Endothelial cell (in vitro differentiated cells): Measurements from ENCODE around the gene NUMA1. TPM values are rescaled to one million over a fixed set of nuclear protein-coding genes. Genes with fewer than 3 reads are reported as not detected.

Experiments
- DNase-seq: peaks from one replicate; pipeline ENCODE4 v3.0.0; 2021; ENCODE audit warnings: low spot score
- H3K27ac Mint-ChIP-seq: one replicate; pipeline ENCODE4 v1.8.0; 2021; ENCODE audit warnings: mixed read lengths, inconsistent platforms; ENCODE audit not compliant: unreplicated experiment
- H3K27me3 Mint-ChIP-seq: one replicate; pipeline ENCODE4 v1.8.0; 2021; ENCODE audit warnings: mild to moderate bottlenecking, moderate library complexity, mixed read lengths, inconsistent platforms; ENCODE audit not compliant: unreplicated experiment
- H3K36me3 Mint-ChIP-seq: one replicate; pipeline ENCODE4 v1.8.0; 2021; ENCODE audit warnings: mild to moderate bottlenecking, low read depth, mixed read lengths, inconsistent platforms; ENCODE audit not compliant: unreplicated experiment
- H3K4me1 Mint-ChIP-seq: one replicate; pipeline ENCODE4 v1.8.0; 2021; ENCODE audit warnings: mild to moderate bottlenecking, mixed read lengths, inconsistent platforms; ENCODE audit not compliant: unreplicated experiment
- H3K4me3 Mint-ChIP-seq: one replicate; pipeline ENCODE4 v1.8.0; 2021; ENCODE audit warnings: mild to moderate bottlenecking, mixed read lengths, inconsistent platforms; ENCODE audit not compliant: unreplicated experiment
- H3K9me3 Mint-ChIP-seq: one replicate; pipeline ENCODE4 v1.8.0; 2021; ENCODE audit warnings: mixed read lengths, inconsistent platforms; ENCODE audit not compliant: unreplicated experiment
- microRNA-seq: library from miRNA; unstranded; fragments of <30 nt; microRNA quantifications from one replicate; pipeline ENCODE4, GENCODE V29; 2020; ENCODE audit not compliant: unreplicated experiment
- total RNA-seq: library from RNA; stranded (reverse); fragmentation: NEBNext Ultra II Directional; extraction: Animal tissue kit (Norgen Biotek cat#: 25700); gene quantifications from one replicate; pipeline ENCODE4 v1.2.1, GENCODE V29; 2021; ENCODE audit not compliant: unreplicated experiment
- TF ChIP-seq, protein P1 (sequence below): fragments of 200-600 bp; sonication (generic); IDR thresholded peaks from one replicate; pipeline ENCODE4 v1.5.0; 2021; ENCODE audit warnings: antibody characterized with exemption; ENCODE audit not compliant: unreplicated experiment

Gene NUMA1
- total RNA-seq, 1 donor from 2014 or later, result 173 TPM

DNA sequence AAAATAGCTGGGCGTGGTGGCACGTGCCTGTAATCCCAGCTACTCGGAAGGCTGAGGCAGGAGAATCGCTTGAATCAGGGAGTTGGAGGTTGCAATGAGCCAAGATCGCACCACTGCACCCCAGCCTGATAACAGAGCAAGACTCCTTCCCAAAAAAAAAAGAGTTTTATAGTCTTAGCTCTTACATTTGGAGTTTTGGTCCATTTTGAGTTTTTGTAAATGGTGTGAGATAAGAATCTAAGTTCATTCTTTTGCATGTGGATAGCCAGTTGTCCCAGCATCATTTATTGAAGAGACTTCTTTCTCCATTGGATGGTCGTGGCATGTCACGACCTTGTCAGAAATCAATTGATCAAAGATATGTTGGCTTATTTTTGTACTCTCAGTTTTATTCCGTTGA lies 116.9 kb downstream of the NUMA1 start:
- Mint-ChIP-seq H3K27ac (no peak overlapping the region), H3K36me3 (peaks cover 8% of the 10 kb centered on the region), H3K27me3 (no peaks in the 10 kb centered on the region), H3K4me1 (no peaks in the 10 kb centered on the region), H3K4me3 (no peak overlapping the region), H3K9me3 (no peaks in the 10 kb centered on the region)
- no peak for DNase-seq
- TF ChIP-seq, protein P1, sequence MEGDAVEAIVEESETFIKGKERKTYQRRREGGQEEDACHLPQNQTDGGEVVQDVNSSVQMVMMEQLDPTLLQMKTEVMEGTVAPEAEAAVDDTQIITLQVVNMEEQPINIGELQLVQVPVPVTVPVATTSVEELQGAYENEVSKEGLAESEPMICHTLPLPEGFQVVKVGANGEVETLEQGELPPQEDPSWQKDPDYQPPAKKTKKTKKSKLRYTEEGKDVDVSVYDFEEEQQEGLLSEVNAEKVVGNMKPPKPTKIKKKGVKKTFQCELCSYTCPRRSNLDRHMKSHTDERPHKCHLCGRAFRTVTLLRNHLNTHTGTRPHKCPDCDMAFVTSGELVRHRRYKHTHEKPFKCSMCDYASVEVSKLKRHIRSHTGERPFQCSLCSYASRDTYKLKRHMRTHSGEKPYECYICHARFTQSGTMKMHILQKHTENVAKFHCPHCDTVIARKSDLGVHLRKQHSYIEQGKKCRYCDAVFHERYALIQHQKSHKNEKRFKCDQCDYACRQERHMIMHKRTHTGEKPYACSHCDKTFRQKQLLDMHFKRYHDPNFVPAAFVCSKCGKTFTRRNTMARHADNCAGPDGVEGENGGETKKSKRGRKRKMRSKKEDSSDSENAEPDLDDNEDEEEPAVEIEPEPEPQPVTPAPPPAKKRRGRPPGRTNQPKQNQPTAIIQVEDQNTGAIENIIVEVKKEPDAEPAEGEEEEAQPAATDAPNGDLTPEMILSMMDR, result no peak

DNA sequence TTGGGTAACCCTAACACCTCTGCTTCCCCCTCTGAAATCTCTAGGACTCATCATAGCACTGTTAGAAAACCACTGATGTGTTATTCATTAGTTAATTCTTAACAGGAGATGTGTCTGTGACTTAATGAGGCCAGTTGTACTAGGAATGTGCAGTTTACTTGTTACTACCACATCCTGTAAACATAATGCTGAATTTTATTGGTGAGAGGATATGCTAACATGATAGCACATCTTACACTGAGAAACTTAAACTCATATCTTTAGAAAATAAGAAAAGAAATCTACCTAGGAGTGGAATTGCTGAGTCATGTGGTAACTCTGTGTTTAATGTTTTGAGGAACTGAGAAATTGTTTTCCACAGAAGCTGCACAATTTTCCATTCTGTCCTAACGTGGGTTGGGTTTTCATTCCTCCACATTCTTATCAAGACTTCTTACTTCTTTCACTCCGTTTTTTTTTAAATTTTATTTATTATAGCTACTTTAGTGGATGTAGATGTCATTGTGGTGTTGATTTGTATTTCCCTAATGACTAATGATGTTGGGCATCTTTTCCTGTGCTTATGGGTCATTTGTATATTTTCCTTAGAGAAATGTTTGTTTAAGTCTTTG lies 117.8 kb downstream of the NUMA1 start:
- no peaks in the 10 kb centered on the region for H3K9me3 Mint-ChIP-seq

DNA sequence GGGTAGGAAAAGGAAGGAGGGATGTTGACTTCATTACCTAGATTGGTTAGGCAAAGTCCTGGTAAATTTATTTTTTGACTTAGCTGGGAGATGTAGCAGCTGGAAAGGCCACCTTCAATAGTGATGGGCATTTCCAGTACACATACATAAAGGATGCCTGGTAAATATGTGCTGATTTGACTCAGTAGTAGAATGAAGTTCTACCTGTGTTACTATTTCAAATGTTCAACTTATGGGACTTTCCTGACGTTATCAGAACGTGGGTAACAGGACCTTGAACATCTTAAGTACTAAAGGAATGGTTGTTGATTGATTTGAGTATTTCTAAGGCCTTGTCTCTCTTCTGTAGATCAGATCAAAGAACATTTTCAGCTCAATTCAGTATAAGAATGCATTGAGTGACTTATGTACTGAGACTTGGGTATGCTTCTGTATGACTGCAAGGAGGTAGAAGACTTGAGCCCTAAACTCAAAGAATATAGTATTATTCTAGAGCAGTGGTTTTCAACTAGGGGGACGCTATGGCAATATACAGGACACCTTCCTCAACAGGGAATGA lies 124.4 kb downstream of the NUMA1 start:
- TF ChIP-seq, protein P1, result no peak
- DNase-seq, result no peak
- Mint-ChIP-seq H3K4me1 (no peaks in the 10 kb centered on the region), H3K4me3 (no peak overlapping the region), H3K36me3 (peaks cover under 1% of the 10 kb centered on the region), H3K9me3 (no peaks in the 10 kb centered on the region), H3K27me3 (no peaks in the 10 kb centered on the region), H3K27ac (no peak overlapping the region)

More for the DNA sequence above, 117.8 kb downstream of the NUMA1 start:
- TF ChIP-seq, protein P1, result no peak
- H3K36me3 Mint-ChIP-seq, result peaks cover 5% of the 10 kb centered on the region
- no peaks in the 10 kb centered on the region for H3K27me3 Mint-ChIP-seq
- H3K27ac Mint-ChIP-seq, result no peak overlapping the region
- no peak for DNase-seq
- no peak overlapping the region for H3K4me3 Mint-ChIP-seq
- no peaks in the 10 kb centered on the region for H3K4me1 Mint-ChIP-seq

Small RNAs within 50 kb of the gene (microRNA-seq; reads per million reads assigned to microRNA genes)
- gene MIR3165, result 0.42 reads per million

Other genes with a start within 250 kb of the NUMA1 start
- gene DEFB108B, start 247.3 kb downstream of the NUMA1 start, total RNA-seq, result not detected
- not detected for gene DEFB131B, start 202.1 kb downstream of the NUMA1 start, total RNA-seq
- gene XNDC1N, start 151.9 kb downstream of the NUMA1 start, total RNA-seq, result 3.5 TPM
- gene RNF121, start 151.5 kb downstream of the NUMA1 start, total RNA-seq, result 37.3 TPM
- gene IL18BP, start 81.6 kb downstream of the NUMA1 start, total RNA-seq, result 17.7 TPM
- 5.8 TPM for gene LRRC51, start 308 bp upstream of the NUMA1 start, total RNA-seq
- gene LAMTOR1, start 22.8 kb upstream of the NUMA1 start, total RNA-seq, result 105 TPM
- gene TOMT, start 25.4 kb upstream of the NUMA1 start, total RNA-seq, result not detected
- 36.5 TPM for gene ANAPC15, start 32.2 kb upstream of the NUMA1 start, total RNA-seq
- not detected for gene FOLR3, start 55.2 kb upstream of the NUMA1 start, total RNA-seq
- not detected for gene FOLR1, start 111.6 kb upstream of the NUMA1 start, total RNA-seq
- gene FOLR2, start 136.3 kb upstream of the NUMA1 start, total RNA-seq, result not detected
- gene INPPL1, start 144.2 kb upstream of the NUMA1 start, total RNA-seq, result 168 TPM
- not detected for gene PHOX2A, start 163.6 kb upstream of the NUMA1 start, total RNA-seq